Activated T-helper 1 cell treated with anti-CD3 and anti-CD28 coated beads, Interleukin-2, amount 50 U/mL, for 16 hours (primary cell): ENCODE measurements around the gene ZNF496.
"Not testable (repeated sequence)": the region's sequence is repeated elsewhere in the genome, so short reads cannot be mapped to it uniquely, and the experiment has no call there.

Source experiments
- DNase-seq, 2 donors: peaks; one replicate each; pipeline ENCODE4 v3.0.0-alpha.2; 2020; ENCODE audit warnings: low read depth in 1 of 2, low spot score in 1 of 2

ZNF496 gene

GRCh38 chr1:247331525-247332214, at the start of gene ZNF496:
Gene ZNF496 (minus strand): TSS chr1:247331867. CDS start chr1:247329578, 2,289 bp downstream.
- DNase-seq: peak in 1 of 2 donors; percentile 23

GRCh38 chr1:247378334-247379073, 46.8 kb upstream of the ZNF496 start:
- no peak for DNase-seq

GRCh38 chr1:247377656-247378055, 46.0 kb upstream of the ZNF496 start:
- DNase-seq: not testable (repeated sequence)

- no peak for DNase-seq
Observed at GRCh38 chr1:247376659-247377058, 45.0 kb upstream of the ZNF496 start.

- no peak for DNase-seq
Observed at GRCh38 chr1:247375747-247376146, 44.1 kb upstream of the ZNF496 start.

- DNase-seq: not testable (repeated sequence)
Observed at GRCh38 chr1:247374651-247375334, 43.1 kb upstream of the ZNF496 start.

- DNase-seq: peak; percentile 18 to 30
Observed at GRCh38 chr1:247373721-247374141, 42.1 kb upstream of the ZNF496 start.

- no peak for DNase-seq
Observed at GRCh38 chr1:247371801-247372259, 40.2 kb upstream of the ZNF496 start.

- no peak for DNase-seq
Observed at GRCh38 chr1:247370786-247371732, 39.4 kb upstream of the ZNF496 start.

GRCh38 chr1:247368490-247369145, 37.0 kb upstream of the ZNF496 start:
- DNase-seq: no peak

- DNase-seq: no peak
Observed at GRCh38 chr1:247367786-247368422, 36.2 kb upstream of the ZNF496 start.

- DNase-seq: no peak
Observed at GRCh38 chr1:247366926-247367645, 35.4 kb upstream of the ZNF496 start.

- not testable (repeated sequence) for DNase-seq
Observed at GRCh38 chr1:247366345-247366744, 34.7 kb upstream of the ZNF496 start.

- DNase-seq: no peak
Observed at GRCh38 chr1:247365023-247365422, 33.4 kb upstream of the ZNF496 start.

GRCh38 chr1:247363000-247363399, 31.3 kb upstream of the ZNF496 start:
- DNase-seq: not testable (repeated sequence)

- no peak for DNase-seq
Observed at GRCh38 chr1:247362153-247362552, 30.5 kb upstream of the ZNF496 start.

- no peak for DNase-seq
Observed at GRCh38 chr1:247360991-247361731, 29.5 kb upstream of the ZNF496 start.
